AG08396 (cell line): ENCODE data around the gene HSD11B1L.

Source experiments
- DNase-seq: peaks from one replicate; pipeline ENCODE4 v3.0.0; 2012; ENCODE audit warnings: low spot score, mixed read lengths

The HSD11B1L gene

GRCh38 chr19:5680437-5681368, at the start of gene HSD11B1L, which contains the start of gene MICOS13:
TSS of gene HSD11B1L (plus strand) at chr19:5681027. CDS start at chr19:5684833, 3,806 bp downstream.
TSS of gene MICOS13 (minus strand) at chr19:5680516. CDS start at chr19:5680486, 30 bp downstream.
- peak; percentile 97 for DNase-seq

- no peak for DNase-seq
Measured at GRCh38 chr19:5631567-5632240, 49.1 kb upstream of the HSD11B1L start.

GRCh38 chr19:5632241-5632612, 48.6 kb upstream of the HSD11B1L start:
- DNase-seq: no peak

- no peak for DNase-seq
Measured at GRCh38 chr19:5632657-5633056, 48.2 kb upstream of the HSD11B1L start.

GRCh38 chr19:5635427-5635826, 45.4 kb upstream of the HSD11B1L start:
- no peak for DNase-seq

- no peak for DNase-seq
Measured at GRCh38 chr19:5637971-5638370, 42.9 kb upstream of the HSD11B1L start.

- DNase-seq: no peak
Measured at GRCh38 chr19:5641171-5641570, 39.7 kb upstream of the HSD11B1L start.

- no peak for DNase-seq
Measured at GRCh38 chr19:5642204-5642603, 38.6 kb upstream of the HSD11B1L start.

GRCh38 chr19:5643060-5643459, 37.8 kb upstream of the HSD11B1L start:
- DNase-seq: no peak

- DNase-seq: no peak
Measured at GRCh38 chr19:5644037-5644436, 36.8 kb upstream of the HSD11B1L start.

GRCh38 chr19:5645409-5645808, 35.4 kb upstream of the HSD11B1L start:
- no peak for DNase-seq

GRCh38 chr19:5646703-5647102, 34.1 kb upstream of the HSD11B1L start:
- DNase-seq: no peak

- DNase-seq: no peak
Measured at GRCh38 chr19:5648464-5648863, 32.4 kb upstream of the HSD11B1L start.

- DNase-seq: no peak
Measured at GRCh38 chr19:5651361-5651760, 29.5 kb upstream of the HSD11B1L start.

- DNase-seq: no peak
Measured at GRCh38 chr19:5652261-5652660, 28.6 kb upstream of the HSD11B1L start.

- no peak for DNase-seq
Measured at GRCh38 chr19:5654931-5655330, 25.9 kb upstream of the HSD11B1L start.

- DNase-seq: no peak
Measured at GRCh38 chr19:5655412-5655811, 25.4 kb upstream of the HSD11B1L start.

- DNase-seq: no peak
Measured at GRCh38 chr19:5661483-5661882, 19.3 kb upstream of the HSD11B1L start.

- DNase-seq: no peak
Measured at GRCh38 chr19:5663904-5664303, 16.9 kb upstream of the HSD11B1L start.

GRCh38 chr19:5664515-5664914, 16.3 kb upstream of the HSD11B1L start:
- no peak for DNase-seq

GRCh38 chr19:5665781-5666513, 14.9 kb upstream of the HSD11B1L start:
- peak; percentile 87 for DNase-seq

- no peak for DNase-seq
Measured at GRCh38 chr19:5666921-5667610, 13.8 kb upstream of the HSD11B1L start.
